NCI-H2196 treated with DMSO at 0.1 percent for 48 hours (cell line): ENCODE measurements around the gene MTOR.

Experiments
- DNase-seq: peaks from one replicate; lab custom pipeline; 2025; ENCODE audit not compliant: unreplicated experiment; lab: John Stamatoyannopoulos, UW

The MTOR gene

DNA sequence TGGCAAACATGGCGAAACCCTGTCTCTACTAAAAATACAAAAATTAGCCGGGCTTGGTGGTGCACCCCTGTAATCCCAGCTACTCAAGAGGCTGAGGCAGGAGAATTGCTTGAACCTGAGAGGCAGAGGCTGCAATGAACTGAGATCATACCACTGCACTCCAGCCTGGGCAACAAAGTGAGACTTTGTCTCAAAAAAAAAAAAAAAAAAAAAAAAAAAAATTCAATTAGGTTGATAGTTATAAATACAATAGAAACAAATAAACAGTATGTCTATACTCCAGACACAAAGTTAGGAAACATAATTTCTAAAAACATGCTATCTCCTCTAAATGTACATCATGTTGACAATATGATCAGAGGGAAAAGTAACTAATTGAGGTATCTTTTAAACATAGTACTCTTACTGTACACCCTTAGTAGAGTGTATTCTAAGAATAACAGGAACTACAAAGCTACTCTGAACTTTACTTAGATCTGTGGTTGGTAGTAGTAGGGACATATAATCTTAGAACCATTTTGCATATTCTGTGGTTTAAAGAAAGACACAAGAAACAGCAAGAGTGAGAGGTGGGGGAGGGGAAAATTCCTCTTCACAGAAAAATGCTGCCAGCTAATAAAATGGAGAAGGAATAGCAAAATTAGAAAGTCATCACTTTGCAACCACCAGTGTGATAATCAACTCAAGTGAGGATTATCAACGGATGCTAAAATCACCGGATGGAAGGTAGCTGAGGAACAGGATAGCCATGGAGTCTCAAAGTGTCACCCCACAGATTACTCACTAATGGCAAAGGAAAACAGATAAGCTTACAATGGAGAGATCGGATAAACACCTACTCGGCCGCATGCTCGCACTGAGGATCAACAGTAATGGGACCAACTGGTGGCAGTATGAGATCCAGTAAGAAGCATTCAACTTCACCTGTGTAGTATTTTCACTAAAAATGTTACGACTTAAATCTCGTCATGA lies 35.0 kb downstream of the MTOR start:
- DNase-seq = no peak

DNA sequence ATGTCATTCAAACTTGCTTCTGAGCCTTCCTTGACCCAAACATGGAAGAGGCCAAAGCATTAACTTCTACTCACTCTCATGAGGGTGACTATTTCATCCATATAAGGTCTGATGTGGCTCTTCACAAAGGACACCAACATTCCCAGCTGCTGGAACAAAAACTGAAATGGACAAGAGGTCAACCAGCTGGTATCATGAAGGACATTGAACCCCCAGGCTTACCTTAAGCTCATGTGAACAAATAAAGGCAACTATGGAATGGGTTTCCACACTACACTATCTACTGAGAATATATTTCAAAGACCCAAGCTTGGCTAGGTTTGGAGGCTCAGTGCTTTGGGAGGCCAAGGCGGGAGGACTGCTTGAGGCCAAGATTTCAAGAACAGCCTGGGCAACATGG lies 46.3 kb downstream of the MTOR start:
- DNase-seq = no peak

DNA sequence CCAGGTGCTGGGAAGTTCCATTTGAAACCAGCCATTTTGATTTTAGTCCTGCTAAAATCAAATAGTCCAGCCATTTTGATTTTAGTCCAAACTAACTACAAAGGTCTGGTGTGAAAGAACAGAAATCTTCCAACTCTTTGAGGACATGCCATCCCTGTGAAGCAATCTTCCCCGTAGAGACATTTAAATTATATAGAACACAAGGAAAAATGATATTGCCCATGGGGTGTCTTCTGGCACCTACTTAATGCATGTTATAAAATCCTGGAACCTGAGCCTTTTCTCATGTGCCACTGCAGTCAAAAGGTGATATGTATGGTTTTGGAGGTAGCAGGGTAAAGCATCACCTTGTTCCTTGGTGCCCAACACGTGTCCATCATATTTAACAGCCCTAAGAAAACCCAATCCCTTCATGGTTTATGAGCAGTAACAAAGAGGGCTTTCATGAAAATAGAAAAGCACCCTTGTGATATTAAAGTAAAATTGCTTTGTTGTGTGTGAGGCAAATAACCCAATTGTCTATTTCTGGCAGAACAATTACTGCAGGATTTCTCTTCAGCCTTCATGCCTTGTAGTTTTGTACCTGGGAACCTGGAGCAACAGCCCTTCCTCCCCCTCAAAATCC lies 46.9 kb downstream of the MTOR start:
- DNase-seq = no peak

DNA sequence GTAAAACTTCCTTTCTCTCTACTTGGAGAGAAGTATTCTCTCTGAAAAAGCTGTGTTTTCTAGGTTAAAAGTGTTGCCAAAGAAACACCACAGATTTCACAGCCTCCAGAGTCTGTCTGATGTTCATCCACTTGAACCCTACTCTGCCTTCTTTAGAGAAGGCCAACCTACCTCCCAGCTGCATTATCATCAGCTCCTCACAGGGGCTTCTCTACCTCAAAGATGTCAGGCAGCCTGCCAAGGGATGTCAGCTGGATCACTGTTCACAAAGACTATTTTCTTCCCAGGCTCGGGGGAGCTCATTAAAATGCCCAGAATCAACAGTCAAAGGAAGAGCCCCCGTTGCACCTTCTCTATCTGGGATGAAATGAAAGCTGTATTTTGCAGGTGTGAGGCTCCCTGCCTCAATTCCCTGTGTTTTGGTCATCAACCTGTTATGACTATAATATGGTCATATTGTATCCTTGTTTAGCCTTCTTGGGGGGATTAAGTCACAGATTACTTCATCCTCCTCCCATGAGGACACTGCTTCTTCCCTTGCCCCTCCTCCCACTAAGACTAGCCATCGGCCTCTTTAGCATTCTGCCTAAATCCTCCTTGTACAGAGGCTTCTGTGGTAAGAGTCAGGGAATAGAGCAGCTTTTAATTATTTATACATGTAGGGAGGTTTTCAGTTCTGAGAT lies 47.5 kb downstream of the MTOR start:
- DNase-seq = no peak

DNA sequence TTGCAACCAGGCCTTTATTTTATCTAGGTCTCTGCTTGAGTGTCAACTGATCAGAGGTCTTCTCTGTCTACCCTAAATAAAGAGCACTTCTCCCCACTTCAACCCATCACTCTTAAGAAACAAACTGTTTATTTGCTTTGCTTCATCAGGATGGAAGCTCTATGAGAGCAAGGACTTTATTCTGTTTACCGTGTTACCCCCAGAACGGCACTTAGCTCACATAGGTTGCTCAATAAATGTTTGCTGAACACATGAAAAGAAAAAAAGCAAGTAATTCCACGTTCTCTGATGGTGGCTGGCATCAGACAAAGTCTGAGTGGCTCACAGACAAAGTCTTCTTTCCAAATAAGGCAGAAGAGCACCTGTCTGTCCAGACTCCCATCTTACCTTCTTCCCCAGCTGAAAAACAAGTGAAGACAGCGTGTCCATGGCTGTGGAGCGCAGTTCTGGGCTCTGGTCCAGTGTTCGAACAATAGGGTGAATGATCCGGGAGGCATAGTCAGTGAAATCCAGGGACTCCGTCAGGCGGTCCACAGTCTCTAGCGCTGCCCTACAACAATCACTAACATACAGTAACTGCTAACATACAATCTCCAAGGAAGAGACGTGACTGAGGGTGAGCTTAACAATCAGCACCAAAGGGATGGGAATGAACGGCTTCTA lies 50.3 kb downstream of the MTOR start:
- DNase-seq = no peak

DNA sequence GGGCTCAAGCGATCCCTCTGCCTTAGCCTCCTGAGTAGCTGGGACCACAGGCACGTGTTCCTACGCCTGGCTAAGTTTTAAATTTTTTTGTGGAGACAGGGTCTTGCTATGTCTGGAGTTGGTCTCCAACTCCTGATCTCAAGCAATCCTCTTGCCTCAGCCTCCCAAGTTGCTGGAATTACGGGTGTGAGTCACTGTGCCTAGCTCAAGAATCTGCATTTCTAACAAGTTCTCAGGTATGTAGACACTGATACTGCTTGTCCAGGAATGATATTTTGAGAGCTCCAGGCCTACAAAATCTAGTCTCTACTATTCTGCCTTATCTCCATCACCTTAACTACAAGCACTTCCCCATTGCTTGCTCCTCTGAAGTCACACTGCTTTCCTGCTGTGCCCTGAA lies 50.9 kb downstream of the MTOR start:
- no peak for DNase-seq

DNA sequence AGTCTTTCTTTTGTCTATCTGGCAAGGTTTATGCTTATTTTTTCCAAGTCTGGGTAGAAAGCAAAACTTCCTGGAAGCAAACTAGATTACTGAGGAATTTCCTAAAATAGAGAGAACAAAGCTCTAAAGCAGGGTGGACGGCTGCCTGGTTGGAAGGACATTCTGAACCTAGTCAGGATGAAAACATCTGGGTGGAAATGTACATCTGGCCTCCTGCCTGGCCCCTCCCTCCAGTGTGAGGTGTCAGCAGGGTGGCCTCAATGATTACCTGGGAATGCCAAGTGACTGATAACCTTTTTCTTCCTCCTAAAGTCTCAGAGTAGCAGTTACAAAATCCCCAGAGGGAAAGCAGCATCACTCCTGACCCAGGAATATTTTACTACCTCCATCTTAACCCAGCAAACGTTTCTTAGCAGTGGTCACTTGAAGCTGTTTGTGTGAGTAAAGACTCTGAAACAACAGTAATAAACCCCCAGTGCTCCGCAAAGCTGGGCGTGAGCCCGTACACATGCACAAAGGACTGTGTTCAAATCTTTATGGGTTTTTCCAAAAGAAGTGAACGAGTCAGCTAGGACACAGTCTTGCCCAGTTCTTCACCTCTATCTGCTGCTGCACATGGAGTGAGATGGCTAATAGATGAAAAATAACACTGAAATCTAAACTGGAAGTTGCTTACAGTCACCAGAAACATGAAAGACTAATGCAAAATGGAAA lies 54.3 kb downstream of the MTOR start:
- DNase-seq = no peak

DNA sequence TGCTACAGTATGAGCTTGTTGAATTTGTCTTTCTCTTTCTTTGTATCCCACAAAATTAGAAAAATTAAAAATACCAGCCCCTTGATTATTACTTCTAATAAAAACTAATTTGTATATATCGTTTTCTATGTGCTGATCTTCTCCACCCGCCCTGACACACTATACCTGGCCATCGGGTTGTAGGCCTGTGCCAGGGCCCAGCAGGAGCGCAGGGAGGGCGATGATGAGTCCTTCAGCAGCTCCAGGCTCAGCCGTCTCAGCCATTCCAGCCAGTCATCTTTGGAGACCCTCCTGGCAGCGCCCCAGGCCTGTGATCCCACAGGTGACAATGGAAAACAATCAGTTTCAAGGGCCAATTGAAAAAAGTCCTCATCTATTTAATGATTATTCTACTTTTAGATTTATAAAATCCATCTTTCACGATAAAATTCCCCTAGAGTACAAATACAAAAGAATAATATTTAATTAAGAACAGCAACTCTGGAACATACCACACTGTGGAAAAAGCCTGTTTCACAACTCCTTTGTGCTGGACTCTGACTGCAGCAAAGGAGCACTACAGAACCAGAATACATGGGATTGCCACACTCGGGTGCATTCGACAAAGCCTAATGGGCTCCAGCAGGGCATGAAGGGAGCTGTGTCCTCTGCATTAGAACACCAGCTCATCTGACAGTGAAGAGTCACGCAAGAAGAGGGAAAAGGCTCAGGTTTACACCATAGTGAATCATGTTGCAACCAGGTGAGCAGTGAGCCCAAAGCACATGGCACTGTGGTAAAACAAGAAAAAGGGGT lies 57.8 kb downstream of the MTOR start:
- no peak for DNase-seq

DNA sequence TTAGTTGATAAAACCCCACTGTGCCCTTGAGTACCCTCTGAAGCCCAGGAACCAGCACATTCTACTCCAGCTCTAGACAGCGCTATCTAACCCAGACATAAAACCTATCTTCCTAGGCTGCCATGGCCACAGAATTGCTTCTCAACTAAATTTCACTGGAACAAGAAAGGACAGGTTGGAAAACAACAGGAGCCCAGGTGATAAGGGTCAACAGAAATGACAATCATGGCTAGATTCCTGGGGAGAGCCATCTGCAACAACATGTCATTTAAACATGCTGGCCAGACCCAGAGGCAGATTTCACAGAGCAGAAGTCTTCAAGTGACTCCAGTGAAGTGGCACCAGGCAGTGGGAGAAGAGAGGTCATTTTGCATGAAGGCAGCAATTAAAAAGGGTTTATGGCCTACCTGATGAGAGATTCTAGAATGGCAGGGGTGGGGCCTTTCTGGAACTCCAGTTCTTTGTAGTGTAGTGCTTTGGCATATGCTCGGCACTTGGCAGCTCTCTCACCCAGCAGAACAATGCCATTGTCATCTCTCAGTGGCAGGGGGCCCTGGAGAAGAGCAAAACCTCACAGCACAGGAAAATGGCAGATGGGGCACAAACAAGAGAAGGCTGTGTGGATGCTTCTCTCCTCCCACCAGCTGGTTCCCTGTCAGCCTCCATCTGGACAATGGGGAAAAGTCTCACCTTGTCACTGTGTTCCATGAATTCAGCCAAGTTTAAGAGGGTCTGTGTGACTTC lies 63.3 kb downstream of the MTOR start:
- no peak for DNase-seq

DNA sequence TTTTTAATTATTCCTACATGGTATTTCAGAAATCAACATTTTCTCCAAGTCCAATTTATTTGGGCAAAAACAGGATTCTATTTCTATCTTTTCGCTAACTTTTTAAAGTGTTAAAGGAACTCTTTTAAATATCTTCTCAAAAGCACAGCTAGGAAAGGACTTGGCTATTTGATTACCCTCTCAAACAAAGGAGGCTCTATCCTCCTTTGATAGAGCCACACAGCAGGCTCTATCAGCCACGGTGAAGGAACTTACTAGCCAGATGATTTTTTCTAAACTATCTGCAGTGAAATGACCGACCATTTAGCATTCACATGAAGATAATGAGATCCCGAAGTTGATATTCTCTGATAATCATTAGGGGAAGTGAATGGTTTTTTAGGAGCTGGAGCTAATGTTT lies 64.1 kb downstream of the MTOR start:
- DNase-seq = no peak

DNA sequence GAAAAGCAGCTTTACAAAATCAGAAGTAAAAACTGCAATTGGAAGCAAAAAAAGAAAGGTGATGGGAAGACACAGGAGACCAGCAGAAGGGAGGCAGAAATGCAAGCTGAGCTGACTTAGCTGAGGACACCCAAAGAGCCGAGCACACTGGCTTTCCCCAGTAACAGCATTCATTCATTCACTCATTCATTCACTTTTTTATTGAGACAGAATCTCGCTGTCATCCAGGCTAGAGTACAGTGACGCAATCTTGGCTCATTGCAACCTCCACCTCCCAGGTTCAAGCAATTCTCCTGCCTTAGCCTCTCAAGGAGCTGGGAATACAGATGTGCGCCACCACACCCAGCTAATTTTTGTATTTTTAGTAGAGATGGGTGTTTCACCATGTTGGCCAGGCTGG lies 65.0 kb downstream of the MTOR start:
- no peak for DNase-seq

DNA sequence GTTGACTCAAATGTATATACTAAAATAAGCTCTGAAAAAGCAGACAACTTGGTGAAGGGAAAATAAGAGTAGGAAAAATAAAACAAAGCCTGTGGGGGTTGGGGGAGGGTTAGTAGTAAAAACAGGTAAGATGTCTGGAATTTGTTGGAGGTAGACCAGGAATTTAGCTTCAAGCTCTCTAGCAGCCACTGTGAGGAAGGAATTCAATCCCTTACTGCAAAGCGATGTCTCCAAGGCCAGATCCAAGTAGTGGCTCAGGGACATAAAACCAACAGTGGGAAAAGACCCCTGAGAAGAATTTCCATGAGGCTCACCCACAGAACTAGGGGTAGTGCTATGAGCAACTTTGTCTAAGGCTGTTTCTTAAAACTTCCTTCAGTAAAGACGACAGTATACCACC lies 65.4 kb downstream of the MTOR start:
- DNase-seq = no peak

DNA sequence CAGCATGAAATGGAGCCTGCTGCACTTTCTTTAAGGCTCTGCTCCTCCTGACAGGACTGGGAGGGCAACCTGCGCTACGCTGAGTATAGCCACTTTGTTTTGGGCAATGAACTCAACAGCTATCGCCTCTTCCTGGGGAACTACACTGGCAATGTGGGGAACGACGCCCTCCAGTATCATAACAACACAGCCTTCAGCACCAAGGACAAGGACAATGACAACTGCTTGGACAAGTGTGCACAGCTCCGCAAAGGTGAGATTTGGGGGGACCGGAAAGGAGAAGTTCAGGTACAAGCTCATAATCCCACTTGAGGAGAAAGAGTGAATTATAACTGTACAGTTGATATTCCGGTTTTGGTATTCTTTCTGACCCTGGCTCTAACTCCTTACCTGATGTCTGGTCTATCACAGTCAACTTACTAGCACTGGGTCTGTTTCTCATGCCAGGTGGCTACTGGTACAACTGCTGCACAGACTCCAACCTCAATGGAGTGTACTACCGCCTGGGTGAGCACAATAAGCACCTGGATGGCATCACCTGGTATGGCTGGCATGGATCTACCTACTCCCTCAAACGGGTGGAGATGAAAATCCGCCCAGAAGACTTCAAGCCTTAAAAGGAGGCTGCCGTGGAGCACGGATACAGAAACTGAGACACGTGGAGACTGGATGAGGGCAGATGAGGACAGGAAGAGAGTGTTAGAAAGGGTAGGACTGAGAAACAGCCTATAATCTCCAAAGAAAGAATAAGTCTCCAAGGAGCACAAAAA lies 67.8 kb downstream of the MTOR start:
- DNase-seq = no peak

DNA sequence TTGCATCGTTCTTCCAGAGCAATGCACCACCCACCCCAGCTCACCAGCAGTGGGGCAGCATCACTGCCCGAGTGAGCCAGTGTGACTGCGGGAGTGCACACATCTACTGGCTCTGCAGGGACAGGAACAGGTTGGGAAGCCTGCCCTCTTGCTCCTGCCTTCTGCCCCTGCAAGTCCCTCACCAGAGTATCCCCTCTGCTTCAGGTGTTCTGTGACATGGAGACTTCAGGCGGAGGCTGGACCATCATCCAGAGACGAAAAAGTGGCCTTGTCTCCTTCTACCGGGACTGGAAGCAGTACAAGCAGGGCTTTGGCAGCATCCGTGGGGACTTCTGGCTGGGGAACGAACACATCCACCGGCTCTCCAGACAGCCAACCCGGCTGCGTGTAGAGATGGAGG lies 69.0 kb downstream of the MTOR start:
- DNase-seq = no peak

DNA sequence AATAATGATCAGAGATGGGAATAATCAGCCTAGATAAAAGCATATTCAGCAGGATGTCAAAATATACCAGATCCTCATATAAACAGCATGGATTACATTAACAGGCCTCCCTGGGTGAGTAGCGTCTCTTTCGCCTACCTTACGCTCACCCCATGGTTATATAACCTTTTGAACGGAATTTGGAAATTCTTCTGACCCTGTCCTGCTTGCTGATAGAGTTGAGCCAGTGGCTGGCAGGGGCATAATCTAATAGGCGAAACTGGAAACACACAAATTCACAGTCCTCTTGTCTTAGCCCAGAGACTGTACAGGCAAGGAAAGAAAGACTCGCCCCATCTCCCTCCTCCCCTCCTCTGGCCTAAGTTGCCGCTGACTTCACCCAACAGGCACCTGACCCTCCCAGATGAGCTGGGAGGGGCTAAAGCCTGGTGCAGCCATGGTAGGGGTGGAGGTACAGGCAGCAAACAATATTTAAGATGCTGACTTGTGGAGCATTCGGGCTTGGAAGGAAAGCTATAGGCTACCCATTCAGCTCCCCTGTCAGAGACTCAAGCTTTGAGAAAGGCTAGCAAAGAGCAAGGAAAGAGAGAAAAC lies 73.4 kb downstream of the MTOR start, which contains the start of gene ANGPTL7:
Gene ANGPTL7, plus strand, starts transcription at position 498 of the 594 bp plus-strand sequence. CDS start 225 bp downstream, outside the sequence.
- no peak for DNase-seq

DNA sequence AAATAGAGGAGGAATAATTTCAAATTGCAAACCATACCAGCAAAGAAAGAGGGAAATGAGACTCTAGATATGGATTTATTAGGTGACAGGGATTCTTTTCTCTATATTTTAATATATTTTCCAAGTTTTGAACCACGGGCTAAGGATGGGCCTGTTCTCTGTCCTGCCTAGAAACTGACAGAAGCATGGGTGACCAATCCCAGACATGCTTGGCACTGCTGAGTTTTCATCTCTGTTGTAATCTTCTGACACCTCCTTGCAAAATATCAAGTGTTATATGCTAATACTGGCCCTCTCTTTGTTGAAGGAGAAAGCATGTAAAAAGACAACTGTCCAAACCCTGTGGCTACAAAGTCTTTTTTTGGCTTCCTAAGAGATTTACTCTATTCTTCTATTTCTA lies 74.0 kb downstream of the MTOR start:
- DNase-seq = no peak

DNA sequence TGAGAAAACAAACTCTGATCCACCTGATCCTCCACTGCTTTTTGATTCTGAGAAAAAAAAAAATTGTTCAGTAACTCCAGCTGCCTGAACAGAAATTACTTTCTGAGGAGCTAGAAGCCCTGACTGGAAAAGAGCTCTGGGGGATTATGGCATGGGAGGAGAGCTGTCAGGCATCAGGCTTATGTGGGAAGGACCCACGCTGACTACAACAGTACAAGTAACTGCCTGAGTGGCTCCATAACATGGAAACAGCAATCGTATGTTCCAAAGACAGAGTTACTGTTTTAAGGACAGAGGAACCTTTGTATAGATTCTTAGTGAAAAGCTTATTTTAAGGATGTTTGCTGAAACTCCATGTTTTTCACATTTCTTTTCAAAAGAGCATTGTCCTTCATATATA lies 74.4 kb downstream of the MTOR start:
- DNase-seq = no peak

DNA sequence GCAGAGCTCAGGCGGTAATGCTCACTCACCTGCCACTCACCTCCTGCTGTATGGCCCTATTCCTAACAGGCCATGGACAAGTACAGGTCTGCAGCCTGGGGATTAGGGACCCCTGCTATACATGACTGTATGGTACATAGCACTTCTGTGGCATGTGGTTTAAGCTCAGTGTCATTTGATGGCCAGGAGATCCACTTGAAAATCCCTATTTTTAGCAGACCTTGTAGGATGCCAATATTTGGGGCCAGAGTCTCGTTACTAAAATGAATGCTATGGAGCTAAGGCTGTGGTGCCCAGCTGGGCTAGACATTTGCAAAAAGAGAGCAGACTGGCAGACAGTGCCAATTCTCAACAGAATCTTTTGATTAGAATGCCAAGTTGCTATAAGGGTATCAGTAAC lies 74.9 kb downstream of the MTOR start:
- DNase-seq = no peak
